GM13976 (cell line): ENCODE measurements around the gene PKHD1.

Source experiments
- DNase-seq: peaks from one replicate; pipeline ENCODE4 v3.0.0; 2012; ENCODE audit warnings: low spot score
- in situ Hi-C: fragments of 300-500 bp; cut with MboI; formaldehyde crosslinking; loops from one replicate; pipeline ENCODE4 v1.12.0; 2022; ENCODE audit warnings: low sequenced_read_pairs, mixed read lengths, inconsistent platforms; ENCODE audit not compliant: unreplicated experiment
- TF ChIP-seq, protein P1 (sequence below): IDR thresholded peaks from 2 replicates; pipeline ENCODE4 v1.5.1; 2012; ENCODE audit warnings: borderline replicate concordance, mild to moderate bottlenecking; ENCODE audit not compliant: insufficient read depth; ENCODE audit errors: extremely low read depth, missing control alignments, control extremely low read depth

The PKHD1 gene

DNA sequence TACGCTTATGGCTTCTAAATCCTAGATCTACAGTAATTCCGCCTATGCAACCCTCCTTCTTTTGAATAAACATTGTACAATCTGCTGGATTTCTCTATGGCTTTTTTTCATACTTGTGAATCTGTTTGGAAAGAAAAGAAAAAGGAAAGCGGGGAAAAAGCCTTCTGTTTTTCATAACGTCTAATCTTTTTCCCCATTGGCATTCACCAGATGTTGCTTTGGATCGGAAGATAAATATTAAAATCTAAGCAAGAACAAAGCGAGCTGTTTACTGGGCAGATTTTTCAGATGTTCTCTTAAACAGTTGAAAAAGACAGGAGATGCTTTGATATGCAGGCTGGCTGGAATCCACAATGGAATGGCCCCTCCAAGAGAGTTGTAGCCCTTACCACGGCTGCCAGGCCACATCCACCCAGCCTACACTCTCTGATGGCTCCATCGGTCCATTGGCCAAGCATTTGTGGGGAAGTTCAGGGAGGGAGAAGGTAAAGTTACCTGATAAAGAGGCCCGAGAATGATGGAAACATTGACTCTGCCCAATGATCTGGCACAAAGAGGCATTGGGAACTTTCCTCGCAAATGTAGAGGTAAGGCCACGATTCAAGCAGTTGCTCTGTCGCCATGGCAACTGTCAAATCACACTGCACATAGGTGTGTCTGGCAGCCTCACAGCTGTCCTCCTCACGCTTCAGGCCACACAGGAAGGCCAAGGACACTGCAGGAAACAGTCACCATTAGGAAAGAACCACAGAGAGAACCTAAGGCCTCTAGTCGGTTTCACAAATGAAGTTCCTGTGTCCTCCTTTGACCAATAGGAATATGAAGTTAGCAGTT, 70.3 kb downstream of the PKHD1 start:
- TF ChIP-seq, protein P1, sequence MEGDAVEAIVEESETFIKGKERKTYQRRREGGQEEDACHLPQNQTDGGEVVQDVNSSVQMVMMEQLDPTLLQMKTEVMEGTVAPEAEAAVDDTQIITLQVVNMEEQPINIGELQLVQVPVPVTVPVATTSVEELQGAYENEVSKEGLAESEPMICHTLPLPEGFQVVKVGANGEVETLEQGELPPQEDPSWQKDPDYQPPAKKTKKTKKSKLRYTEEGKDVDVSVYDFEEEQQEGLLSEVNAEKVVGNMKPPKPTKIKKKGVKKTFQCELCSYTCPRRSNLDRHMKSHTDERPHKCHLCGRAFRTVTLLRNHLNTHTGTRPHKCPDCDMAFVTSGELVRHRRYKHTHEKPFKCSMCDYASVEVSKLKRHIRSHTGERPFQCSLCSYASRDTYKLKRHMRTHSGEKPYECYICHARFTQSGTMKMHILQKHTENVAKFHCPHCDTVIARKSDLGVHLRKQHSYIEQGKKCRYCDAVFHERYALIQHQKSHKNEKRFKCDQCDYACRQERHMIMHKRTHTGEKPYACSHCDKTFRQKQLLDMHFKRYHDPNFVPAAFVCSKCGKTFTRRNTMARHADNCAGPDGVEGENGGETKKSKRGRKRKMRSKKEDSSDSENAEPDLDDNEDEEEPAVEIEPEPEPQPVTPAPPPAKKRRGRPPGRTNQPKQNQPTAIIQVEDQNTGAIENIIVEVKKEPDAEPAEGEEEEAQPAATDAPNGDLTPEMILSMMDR = no peak
- in situ Hi-C loops = loop anchor here (25.0 kb wide), 1 partner anchor 1205 kb away; the partner anchor contains the start of gene TFAP2B
- no peak for DNase-seq

DNA sequence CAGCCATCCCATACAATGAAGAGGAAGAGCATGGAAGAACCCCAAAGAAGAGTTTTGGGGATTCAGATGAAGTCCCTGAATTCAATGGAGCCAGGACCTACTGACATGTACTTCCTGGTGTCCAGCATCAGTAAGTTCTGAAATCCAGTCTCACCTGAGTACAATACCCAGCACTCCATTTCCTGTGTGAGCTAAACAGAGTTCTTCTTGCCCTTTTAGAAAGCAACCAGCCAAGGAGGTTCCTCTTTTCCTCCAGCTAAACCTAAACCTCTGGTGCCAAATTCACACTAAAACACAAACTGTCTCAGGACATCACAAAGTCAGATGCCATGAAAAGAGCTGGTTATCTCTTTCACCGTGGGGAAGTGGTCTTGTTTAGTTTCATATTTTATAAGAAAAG, 71.5 kb downstream of the PKHD1 start:
- TF ChIP-seq, protein P1 = no peak
- in situ Hi-C loops = loop anchor here (25.0 kb wide), 1 partner anchor 1204 kb away; the partner anchor contains the start of gene TFAP2B
- DNase-seq = no peak

GRCh38 chr6:52014391-52014790, 73.0 kb downstream of the PKHD1 start:
- TF ChIP-seq, protein P1 = no peak
- in situ Hi-C loops = loop anchor here (25.0 kb wide), 1 partner anchor 1202 kb away; the partner anchor contains the start of gene TFAP2B
- no peak for DNase-seq

- TF ChIP-seq, protein P1 = no peak
- DNase-seq = no peak
- in situ Hi-C loops = loop anchor here (25.0 kb wide), 1 partner anchor 1201 kb away; the partner anchor contains the start of gene TFAP2B
Measured at GRCh38 chr6:52013035-52013434, 74.4 kb downstream of the PKHD1 start.

DNA sequence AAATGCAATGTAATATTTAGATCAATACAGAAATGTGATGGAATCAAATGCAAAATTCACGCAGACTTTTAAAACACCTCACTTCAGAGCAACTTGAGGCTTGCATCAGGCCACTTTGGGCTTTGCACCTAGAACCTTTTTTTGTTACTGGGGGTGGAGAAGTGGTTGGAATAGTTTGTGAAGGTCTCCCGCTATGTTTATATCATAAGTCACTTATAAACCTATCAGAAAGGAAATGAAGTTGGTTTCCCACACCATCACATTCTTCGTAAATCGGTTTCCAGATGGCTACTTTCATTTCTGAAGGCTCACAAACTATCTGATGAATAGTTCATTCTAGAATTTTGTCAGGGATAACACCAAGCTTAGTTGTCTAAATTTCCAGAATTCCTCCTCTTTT, 74.8 kb downstream of the PKHD1 start:
- TF ChIP-seq, protein P1 = no peak
- in situ Hi-C loops = loop anchor here (25.0 kb wide), 1 partner anchor 1200 kb away; the partner anchor contains the start of gene TFAP2B

DNA sequence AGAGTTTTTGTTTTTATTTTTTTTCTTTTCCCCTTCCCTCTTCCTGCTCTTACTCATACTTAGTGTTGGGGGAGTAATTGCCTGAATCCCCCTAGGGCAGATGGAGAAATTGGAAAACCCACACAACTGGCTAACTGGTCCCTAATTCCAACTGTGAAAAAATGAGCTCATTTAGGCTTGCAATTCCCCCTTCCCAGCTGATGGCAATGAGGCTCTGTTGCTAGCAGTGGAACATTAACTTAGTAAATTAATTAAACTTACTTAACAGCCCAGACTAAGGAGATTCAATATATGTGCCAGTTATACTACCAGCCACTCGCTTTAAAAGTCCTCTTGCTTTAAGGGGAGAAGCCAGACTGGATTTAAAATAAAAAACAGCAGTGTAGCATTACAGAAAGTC, 76.6 kb downstream of the PKHD1 start:
- DNase-seq = no peak
- TF ChIP-seq, protein P1 = no peak
- in situ Hi-C loops = loop anchor here (25.0 kb wide), 1 partner anchor 1199 kb away; the partner anchor contains the start of gene TFAP2B

More for the DNA sequence above, 74.8 kb downstream of the PKHD1 start:
- DNase-seq = no peak
